Mesothelial cell of epicardium (in vitro differentiated cells): ENCODE results near the gene MYLK3. TPM values are rescaled to one million over a fixed set of nuclear protein-coding genes. Genes with fewer than 3 reads are reported as not detected.
A peak's percentile ranks its signal among the peaks of the same experiment; 100 is the strongest.

Source experiments
- DNase-seq, 2 experiments: peaks; one replicate each; pipeline ENCODE4 v3.0.0; 2021; ENCODE audit warnings: low spot score in 2 of 2; ENCODE audit not compliant: unreplicated experiment in 2 of 2
- H3K27ac Mint-ChIP-seq: 2 replicates; pipeline ENCODE4 v1.8.0; 2021; ENCODE audit warnings: mixed read lengths
- H3K27me3 Mint-ChIP-seq: 2 replicates; pipeline ENCODE4 v1.8.0; 2021; ENCODE audit warnings: low read depth, mixed read lengths
- H3K36me3 Mint-ChIP-seq: 2 replicates; pipeline ENCODE4 v1.8.0; 2021; ENCODE audit warnings: mixed read lengths
- H3K4me1 Mint-ChIP-seq: 2 replicates; pipeline ENCODE4 v1.8.0; 2021; ENCODE audit warnings: mixed read lengths
- H3K4me3 Mint-ChIP-seq: 2 replicates; pipeline ENCODE4 v1.8.0; 2021; ENCODE audit warnings: mild to moderate bottlenecking, moderate library complexity, mixed read lengths
- H3K9me3 Mint-ChIP-seq: 2 replicates; pipeline ENCODE4 v1.8.0; 2021; ENCODE audit warnings: mixed read lengths
- CTCF ChIP-seq: fragments of 200-600 bp; sonication (generic); IDR thresholded peaks from one replicate; pipeline ENCODE4 v1.5.0; 2021; ENCODE audit warnings: antibody characterized with exemption; ENCODE audit not compliant: unreplicated experiment
- total RNA-seq: library from RNA; stranded (reverse); gene quantifications from 3 replicates; pipeline ENCODE4 v1.2.1, GENCODE V29; 2021

MYLK3 gene
- total RNA-seq, 1 donor from 2014 or later = 1.7 TPM

DNA sequence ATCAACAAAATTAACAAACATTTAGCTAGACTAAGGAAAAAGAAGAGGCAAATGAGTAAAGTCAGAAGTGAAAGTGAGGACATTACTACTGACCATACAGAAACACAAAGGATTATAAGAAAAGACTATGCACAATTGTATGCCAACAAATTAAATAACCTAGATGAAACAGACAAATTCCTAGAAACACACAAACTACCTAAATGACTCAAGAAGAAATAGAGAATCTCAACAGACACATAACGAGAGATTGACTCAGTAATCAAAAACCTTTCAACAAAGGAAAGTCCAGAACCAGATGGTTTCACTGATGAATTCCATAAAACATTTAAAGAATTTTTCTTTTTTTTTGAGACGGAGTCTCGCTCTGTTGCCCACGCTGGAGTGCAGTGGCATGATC lies 35.7 kb upstream of the MYLK3 start:
- Mint-ChIP-seq H3K4me1 (peaks cover 6% of the 10 kb centered on the region), H3K4me3 (no peak overlapping the region), H3K9me3 (peaks cover 31% of the 10 kb centered on the region), H3K36me3 (peaks cover 10% of the 10 kb centered on the region), H3K27ac (no peak overlapping the region), H3K27me3 (no peaks in the 10 kb centered on the region)
- no peak for DNase-seq
- no peak for TF ChIP-seq CTCF

GRCh38 chr16:46782320-46782719 lies 34.2 kb upstream of the MYLK3 start:
- Mint-ChIP-seq H3K4me1 (peaks cover 6% of the 10 kb centered on the region), H3K36me3 (peaks cover 6% of the 10 kb centered on the region), H3K4me3 (no peak overlapping the region), H3K27ac (no peak overlapping the region), H3K27me3 (no peaks in the 10 kb centered on the region), H3K9me3 (peaks cover 26% of the 10 kb centered on the region)
- no peak for TF ChIP-seq CTCF
- DNase-seq = no peak

DNA sequence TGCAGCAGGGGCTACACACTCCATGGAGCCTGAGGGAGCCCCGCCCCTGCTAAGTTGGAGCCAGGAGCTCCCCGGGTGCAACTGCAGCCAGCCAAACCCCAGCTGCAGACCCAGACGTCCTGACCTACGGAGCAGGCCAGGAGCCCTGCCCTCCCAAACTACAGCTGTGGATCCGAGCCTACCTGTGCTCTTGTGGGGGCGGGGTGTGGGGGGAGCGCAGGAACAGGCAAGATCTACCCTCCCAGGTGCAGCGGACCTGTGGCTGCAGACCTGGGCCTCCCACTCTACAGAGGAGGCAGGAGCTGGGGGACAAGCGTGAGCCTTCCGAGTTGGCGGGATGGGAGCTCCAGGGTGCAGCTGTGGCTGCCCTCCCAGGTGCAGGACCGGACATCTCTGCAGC lies 29.7 kb upstream of the MYLK3 start:
- TF ChIP-seq CTCF = no peak
- Mint-ChIP-seq H3K4me1 (no peaks in the 10 kb centered on the region), H3K9me3 (peaks cover 5% of the 10 kb centered on the region), H3K4me3 (no peak overlapping the region), H3K36me3 (no peaks in the 10 kb centered on the region), H3K27ac (no peak overlapping the region), H3K27me3 (no peaks in the 10 kb centered on the region)
- DNase-seq = no peak

- no peaks in the 10 kb centered on the region for H3K36me3 Mint-ChIP-seq
- H3K27ac Mint-ChIP-seq = no peak overlapping the region
- no peaks in the 10 kb centered on the region for H3K27me3 Mint-ChIP-seq
- H3K9me3 Mint-ChIP-seq = peaks cover 5% of the 10 kb centered on the region
- no peak overlapping the region for H3K4me3 Mint-ChIP-seq
- TF ChIP-seq CTCF = no peak
- DNase-seq = no peak
- no peaks in the 10 kb centered on the region for H3K4me1 Mint-ChIP-seq
Measured at GRCh38 chr16:46775214-46775613, 27.1 kb upstream of the MYLK3 start.

DNA sequence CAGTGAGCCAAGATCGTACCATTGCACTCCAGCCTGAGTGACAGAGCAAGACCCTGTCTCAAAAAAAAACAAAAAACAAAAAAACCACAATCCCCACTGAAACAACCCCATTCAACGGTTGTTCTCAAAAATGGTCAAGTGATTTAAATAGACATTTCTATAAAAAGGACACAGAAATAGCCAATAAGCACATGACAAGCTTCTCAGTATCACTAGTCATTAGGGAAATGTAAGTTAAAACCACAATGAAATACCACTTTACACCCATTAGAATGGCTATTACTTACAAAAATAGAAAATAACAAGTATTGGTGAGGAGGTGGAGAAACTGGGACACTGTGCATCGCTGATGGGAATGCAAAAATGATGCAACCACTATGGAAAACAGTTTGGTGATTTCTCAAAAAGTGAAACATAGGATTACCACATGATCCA lies 26.6 kb upstream of the MYLK3 start:
- H3K4me3 Mint-ChIP-seq = no peak overlapping the region
- peaks cover 5% of the 10 kb centered on the region for H3K9me3 Mint-ChIP-seq
- H3K36me3 Mint-ChIP-seq = no peaks in the 10 kb centered on the region
- DNase-seq = no peak
- H3K27me3 Mint-ChIP-seq = no peaks in the 10 kb centered on the region
- no peak for TF ChIP-seq CTCF
- no peak overlapping the region for H3K27ac Mint-ChIP-seq
- H3K4me1 Mint-ChIP-seq = no peaks in the 10 kb centered on the region

DNA sequence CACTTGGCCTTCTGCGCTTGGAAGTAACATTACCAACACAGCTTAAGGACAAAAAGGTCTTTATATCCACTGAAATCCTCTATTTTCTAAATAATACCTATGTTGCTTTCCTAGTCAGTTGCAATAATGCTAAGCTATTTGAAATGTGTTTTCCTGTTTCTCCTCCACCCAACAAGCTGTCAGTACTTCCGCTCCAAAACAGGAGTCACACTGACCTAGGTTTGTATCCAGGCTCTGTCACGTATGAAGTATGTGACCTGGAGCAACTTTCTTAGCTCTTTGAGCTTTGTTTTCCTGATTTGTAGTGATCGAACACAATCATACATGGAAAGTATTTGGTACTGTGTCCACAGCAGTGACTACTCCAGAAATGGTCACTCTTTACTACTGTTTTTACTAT lies 24.3 kb upstream of the MYLK3 start:
- TF ChIP-seq CTCF = no peak
- Mint-ChIP-seq H3K9me3 (no peaks in the 10 kb centered on the region), H3K27ac (peak overlapping the region; percentile 39), H3K27me3 (no peaks in the 10 kb centered on the region), H3K36me3 (no peaks in the 10 kb centered on the region), H3K4me3 (no peak overlapping the region), H3K4me1 (peaks cover 4% of the 10 kb centered on the region)
- DNase-seq = no peak
